Endodermal cell (in vitro differentiated cells): ENCODE measurements around the gene ATP12A. TPM values are rescaled to one million over a fixed set of nuclear protein-coding genes. Genes with fewer than 3 reads are reported as not detected.

Experiments used
- DNase-seq: peaks from one replicate; pipeline ENCODE4 v3.0.0-alpha.2; 2017
- H3K27ac ChIP-seq: 2 replicates; pipeline ENCODE4 v1.5.1; 2013; ENCODE audit warnings: mild to moderate bottlenecking, low read depth, low read length, moderate library complexity
- H3K27me3 ChIP-seq: 2 replicates; pipeline ENCODE4 v1.6.1; 2013; ENCODE audit warnings: mild to moderate bottlenecking, low read length, moderate library complexity; ENCODE audit not compliant: insufficient read depth, control insufficient read depth, poor library complexity, severe bottlenecking
- H3K36me3 ChIP-seq: 2 replicates; pipeline ENCODE4 v1.7.0; 2013; ENCODE audit warnings: mild to moderate bottlenecking, low read length, moderate library complexity; ENCODE audit not compliant: control insufficient read depth, insufficient read depth
- H3K4me1 ChIP-seq: one replicate; pipeline ENCODE4 v1.7.0; 2013; ENCODE audit warnings: low read length; ENCODE audit not compliant: control insufficient read depth, insufficient read depth
- H3K4me3 ChIP-seq: 2 replicates; pipeline ENCODE4 v1.5.1; 2013; ENCODE audit warnings: mild to moderate bottlenecking, low read length, moderate library complexity
- H3K9ac ChIP-seq: 2 replicates; pipeline ENCODE4 v1.6.1; 2013; ENCODE audit warnings: mild to moderate bottlenecking, low read length, moderate library complexity; ENCODE audit not compliant: poor library complexity, severe bottlenecking; ENCODE audit errors: extremely low read depth
- H3K9me3 ChIP-seq: 2 replicates; pipeline ENCODE4 v1.6.1; 2013; ENCODE audit warnings: mild to moderate bottlenecking, low read length, moderate library complexity; ENCODE audit not compliant: control insufficient read depth
- H3K27ac Mint-ChIP-seq: 2 replicates; pipeline ENCODE4 v1.8.0; 2020; ENCODE audit warnings: mixed read lengths
- H3K27me3 Mint-ChIP-seq: 2 replicates; pipeline ENCODE4 v1.8.0; 2021; ENCODE audit warnings: mild to moderate bottlenecking, mixed read lengths; ENCODE audit not compliant: insufficient read depth
- H3K36me3 Mint-ChIP-seq: 2 replicates; pipeline ENCODE4 v1.8.0; 2020; ENCODE audit warnings: low read depth, mixed read lengths
- H3K4me1 Mint-ChIP-seq: 2 replicates; pipeline ENCODE4 v1.8.0; 2020; ENCODE audit warnings: mixed read lengths
- H3K4me3 Mint-ChIP-seq: 2 replicates; pipeline ENCODE4 v1.8.0; 2020; ENCODE audit warnings: mild to moderate bottlenecking, moderate library complexity, mixed read lengths
- H3K9me3 Mint-ChIP-seq: 2 replicates; pipeline ENCODE4 v1.8.0; 2020; ENCODE audit warnings: mild to moderate bottlenecking, mixed read lengths
- CTCF ChIP-seq: fragments of 200-600 bp; sonication (generic); conservative IDR thresholded peaks from 2 replicates; pipeline ENCODE4 v1.5.0; 2021; ENCODE audit warnings: antibody characterized with exemption, mild to moderate bottlenecking
- WGBS, 2 experiments: methylation state at CpG; one replicate each; pipeline versions ENCODE4 v1.1.5 to v1.1.7; 2013; ENCODE audit warnings: missing lambda C conversion rate in 2 of 2, mixed read lengths in 1 of 2; ENCODE audit not compliant: insufficient coverage in 1 of 2, insufficient read length in 1 of 2; 5-methylcytosine and 5-hydroxymethylcytosine counted together
- total RNA-seq, 2 donors: library from RNA; stranded (reverse); fragmentation: NEBNext Ultra II Directional in 1 of 2; extraction: Animal tissue kit (Norgen Biotek cat#: 25700) in 1 of 2; gene quantifications; 2 replicates in 1 of 2; 3 replicates in 1 of 2; pipeline ENCODE4 v1.2.1, GENCODE V29; 2021

The ATP12A gene
- total RNA-seq, 2 donors from 2014 or later = 4.9 to 10.5 TPM

GRCh38 chr13:24747248-24748060, 67.2 kb downstream of the ATP12A start:
- Histone ChIP-seq H3K36me3 (no peaks in the 10 kb centered on the region), H3K27ac (no peak overlapping the region), H3K4me1 (no peaks in the 10 kb centered on the region), H3K4me3 (peak overlapping the region; percentile 79), H3K9ac (no peak overlapping the region), H3K27me3 (peaks cover 81% of the 10 kb centered on the region), H3K9me3 (no peaks in the 10 kb centered on the region)
- Mint-ChIP-seq H3K36me3 (no peaks in the 10 kb centered on the region), H3K4me3 (peak overlapping the region; percentile 55), H3K27ac (no peak overlapping the region), H3K27me3 (peaks cover 97% of the 10 kb centered on the region), H3K9me3 (peaks cover 3% of the 10 kb centered on the region), H3K4me1 (peaks cover 10% of the 10 kb centered on the region)
- WGBS, 2 experiments = 3% methylated on average over 38 to 61 of the region's 61 CpGs
- TF ChIP-seq CTCF = no peak
- DNase-seq = peak; percentile 78

- WGBS, 2 experiments = 0 to 13% methylated on average over 4 to 10 of the region's 10 CpGs
- Histone ChIP-seq H3K27me3 (peaks cover 78% of the 10 kb centered on the region), H3K27ac (no peak overlapping the region), H3K4me1 (no peaks in the 10 kb centered on the region), H3K36me3 (no peaks in the 10 kb centered on the region), H3K4me3 (peak overlapping the region; percentile 79), H3K9me3 (no peaks in the 10 kb centered on the region), H3K9ac (no peak overlapping the region)
- DNase-seq = no peak
- no peak for TF ChIP-seq CTCF
- peaks cover 3% of the 10 kb centered on the region for H3K9me3 Mint-ChIP-seq
- no peaks in the 10 kb centered on the region for H3K36me3 Mint-ChIP-seq
- H3K27ac Mint-ChIP-seq = no peak overlapping the region
- H3K4me1 Mint-ChIP-seq = peaks cover 10% of the 10 kb centered on the region
- peaks cover 91% of the 10 kb centered on the region for H3K27me3 Mint-ChIP-seq
- peak overlapping the region; percentile 55 for H3K4me3 Mint-ChIP-seq
These were observed 67.8 kb downstream of the ATP12A start for GRCh38 chr13:24748061-24748400.

- Mint-ChIP-seq H3K36me3 (no peaks in the 10 kb centered on the region), H3K4me3 (no peak overlapping the region), H3K4me1 (no peaks in the 10 kb centered on the region), H3K27ac (no peak overlapping the region), H3K9me3 (peaks cover under 1% of the 10 kb centered on the region), H3K27me3 (peaks cover 5% of the 10 kb centered on the region)
- no peak for TF ChIP-seq CTCF
- Histone ChIP-seq H3K9me3 (no peaks in the 10 kb centered on the region), H3K9ac (no peak overlapping the region), H3K36me3 (no peaks in the 10 kb centered on the region), H3K27ac (no peak overlapping the region), H3K27me3 (peaks cover 6% of the 10 kb centered on the region), H3K4me1 (no peaks in the 10 kb centered on the region), H3K4me3 (no peak overlapping the region)
- DNase-seq = no peak
These were observed 79.0 kb downstream of the ATP12A start for GRCh38 chr13:24759197-24759596.

Other genes starting within 250 kb of the ATP12A start
- 10 to 100 TPM; 35.7 to 51.8 TPM for gene PARP4, start 167.6 kb upstream of the ATP12A start, total RNA-seq
- not detected for gene RNF17, start 83.8 kb downstream of the ATP12A start, total RNA-seq